Testis (tissue), 3 donors: ENCODE measurements around the gene C20orf141. TPM values are rescaled to one million over a fixed set of nuclear protein-coding genes. Genes with fewer than 3 reads are reported as not detected.

Experiments used
- DNase-seq: peaks from one replicate; pipeline ENCODE4 v3.0.0-alpha.2; 2019
- H3K27ac ChIP-seq, 2 donors: fragments of 200-600 bp; sonication (generic); one replicate each; pipeline ENCODE4 v1.5.1; 2019
- H3K27me3 ChIP-seq: fragments of 200-600 bp; sonication (generic); one replicate; pipeline ENCODE4 v1.5.1; 2019
- H3K36me3 ChIP-seq: fragments of 200-600 bp; sonication (generic); one replicate; pipeline ENCODE4 v1.5.1; 2017; ENCODE audit warnings: low read depth; ENCODE audit errors: missing control alignments
- H3K4me1 ChIP-seq: fragments of 200-600 bp; sonication (generic); one replicate; pipeline ENCODE4 v1.5.1; 2019
- H3K4me3 ChIP-seq, 2 donors: fragments of 200-600 bp; sonication (generic); one replicate each; pipeline ENCODE4 v1.5.1; 2017 to 2019
- H3K9me3 ChIP-seq: fragments of 200-600 bp; sonication (generic); one replicate; pipeline ENCODE4 v1.5.1; 2017
- CTCF ChIP-seq, 3 experiments: fragments of 450-650 bp in 2 of 3; fragments of 200-600 bp in 1 of 3; sonication (generic) in 1 of 3; IDR thresholded peaks; one replicate each; pipeline ENCODE4 v1.5.1; 2016 to 2019; ENCODE audit warnings: antibody characterized with exemption in 3 of 3, mild to moderate bottlenecking in 2 of 3, moderate library complexity in 1 of 3
- POLR2A ChIP-seq: fragments of 450-650 bp; IDR thresholded peaks from one replicate; pipeline ENCODE4 v1.6.1; 2017; ENCODE audit warnings: antibody characterized with exemption, mild to moderate bottlenecking, moderate library complexity
- whole genome bisulfite sequencing, 2 donors: methylation state at CpG; one replicate each; pipeline ENCODE4 v1.1.5; 2018; 5-methylcytosine and 5-hydroxymethylcytosine counted together
- intact Hi-C: fragments of 100-400 bp; cut with DNase I; formaldehyde crosslinking; loops from one replicate; pipeline ENCODE4 v1.15.1; 2023; ENCODE audit warnings: low total_unique reads
- polyA plus RNA-seq: library from polyadenylated mRNA; stranded (reverse); fragments of 350-450 nt; fragmentation: Illumina TruSeq; extraction: RNeasy Lipid Tissue Mini Kit (QIAGEN cat#74804); gene quantifications from one replicate; pipeline ENCODE4 v1.2.3, GENCODE V29; 2014; ENCODE audit warnings: low read depth, low replicate concordance; ENCODE audit not compliant: insufficient read depth
- total RNA-seq, 2 donors: library from RNA; depleted of rRNA; stranded (reverse); fragments of >200 nt; gene quantifications; one replicate each; pipeline ENCODE4 v1.2.3, GENCODE V29; 2016

C20orf141 gene
- total and polyA plus RNA-seq, 3 donors from 2014 or later: 53.6 to 177 (median 154) TPM

GRCh38 chr20:2817891-2818595 is 3.3 kb downstream of the C20orf141 start:
- intact Hi-C loops: no loop called here
- no peak for TF ChIP-seq POLR2A
- no peak for TF ChIP-seq CTCF (IDR thresholded peaks at IDR 0.05)
- 74 to 84% methylated on average over 7 of the region's 7 CpGs for WGBS, 2 donors
- no peak overlapping the region for H3K4me3 ChIP-seq
- H3K27me3 ChIP-seq: no peaks in the 10 kb centered on the region
- H3K27ac ChIP-seq: no peak overlapping the region
- H3K36me3 ChIP-seq: no peaks in the 10 kb centered on the region
- DNase-seq: peak; percentile 14
- H3K9me3 ChIP-seq: no peaks in the 10 kb centered on the region
- H3K4me1 ChIP-seq: peaks cover 11% of the 10 kb centered on the region

GRCh38 chr20:2820084-2820895 is 5.5 kb downstream of the C20orf141 start:
- no peaks in the 10 kb centered on the region for H3K27me3 ChIP-seq
- DNase-seq: peak; percentile 57
- 6 to 14% methylated on average over 27 to 32 of the region's 32 CpGs for WGBS, 2 donors
- no peak overlapping the region for H3K27ac ChIP-seq
- no peaks in the 10 kb centered on the region for H3K9me3 ChIP-seq
- intact Hi-C loops: no loop called here
- H3K36me3 ChIP-seq: no peaks in the 10 kb centered on the region
- H3K4me3 ChIP-seq: peak overlapping the region in 1 of 2 donors; percentile 13
- H3K4me1 ChIP-seq: peaks cover 11% of the 10 kb centered on the region
- TF ChIP-seq CTCF (IDR thresholded peaks at IDR 0.05): no peak
- no peak for TF ChIP-seq POLR2A

GRCh38 chr20:2820896-2821869 is 6.4 kb downstream of the C20orf141 start:
- 15 to 18% methylated on average over 32 to 68 of the region's 68 CpGs for WGBS, 2 donors
- H3K4me1 ChIP-seq: peaks cover 11% of the 10 kb centered on the region
- DNase-seq: peak; percentile 14
- no peak overlapping the region for H3K27ac ChIP-seq
- no peak for TF ChIP-seq CTCF (IDR thresholded peaks at IDR 0.05)
- no peak for TF ChIP-seq POLR2A
- H3K27me3 ChIP-seq: no peaks in the 10 kb centered on the region
- intact Hi-C loops: no loop called here
- peak overlapping the region; percentile 6 to 13 for H3K4me3 ChIP-seq
- no peaks in the 10 kb centered on the region for H3K9me3 ChIP-seq
- H3K36me3 ChIP-seq: no peaks in the 10 kb centered on the region

- intact Hi-C loops: no loop called here
- H3K9me3 ChIP-seq: no peaks in the 10 kb centered on the region
- H3K36me3 ChIP-seq: no peaks in the 10 kb centered on the region
- TF ChIP-seq POLR2A: no peak
- TF ChIP-seq CTCF (IDR thresholded peaks at IDR 0.05): no peak
- WGBS, 2 donors: 25 to 40% methylated on average over 3 to 5 of the region's 5 CpGs
- no peak overlapping the region for H3K27ac ChIP-seq
- no peak overlapping the region for H3K4me3 ChIP-seq
- DNase-seq: peak; percentile 12
- H3K4me1 ChIP-seq: peaks cover 11% of the 10 kb centered on the region
- no peaks in the 10 kb centered on the region for H3K27me3 ChIP-seq
Measured at GRCh38 chr20:2822073-2822472, 7.3 kb downstream of the C20orf141 start.
